ENCODE results near the gene SLC9A8. TPM values are rescaled to one million over a fixed set of nuclear protein-coding genes. Genes with fewer than 3 reads are reported as not detected.

SLC9A8 gene
- total and polyA plus RNA-seq, 2 donors (not counting 1 experiment from before 2014, with no cell fraction given): 17.8 to 29.7 TPM

GRCh38 chr20:49787371-49788357 is 25.0 kb upstream of the SLC9A8 start:
- Histone ChIP-seq H3K4me1 (ENCODE audit: control insufficient read depth in 2 of 2, insufficient read depth in 2 of 2, low read length in 2 of 2) (peaks cover 36 to 54% of the 10 kb centered on the region in 2 donors), H3K27me3 (replicated peaks in 1 of 4; ENCODE audit: control extremely low read depth in 1 of 4, control insufficient read depth in 3 of 4, insufficient read depth in 4 of 4, low read length in 3 of 4) (no peaks in the 10 kb centered on the region), H3K36me3 (replicated peaks in 1 of 2; ENCODE audit: control extremely low read depth in 1 of 2, control insufficient read depth in 1 of 2, extremely low read depth in 1 of 2, insufficient read depth in 2 of 2, low read length in 1 of 2) (no peaks in the 10 kb centered on the region), H4K20me1 (ENCODE audit: control insufficient read depth, insufficient read depth, low read length, poor library complexity, severe bottlenecking) (no peaks in the 10 kb centered on the region), H3K9me3 (ENCODE audit: control extremely low read depth in 1 of 3, control insufficient read depth in 2 of 3, insufficient read depth in 1 of 3, low read length in 2 of 3) (peaks cover 0 to 5% (median 0%) of the 10 kb centered on the region in 3 donors), H2AFZ (ENCODE audit: insufficient read depth, low read depth, low read length, poor library complexity, severe bottlenecking) (no peak overlapping the region), H3K9ac (ENCODE audit: low read length) (no peak overlapping the region), H3K4me2 (replicated peaks; ENCODE audit: low read depth, low read length, poor library complexity, severe bottlenecking) (no peak overlapping the region), H3K4me3 (ENCODE audit: control extremely low read depth in 1 of 5, extremely low read depth in 1 of 5, insufficient read depth in 1 of 5, low read depth in 2 of 5, low read length in 4 of 5) (no peak overlapping the region), H3K27ac (ENCODE audit: low read length in 2 of 2) (no peak overlapping the region), H3K79me2 (ENCODE audit: control insufficient read depth, insufficient read depth, low read length) (no peaks in the 10 kb centered on the region)
- Mint-ChIP-seq H3K4me3 (peak overlapping the region; percentile 26), H3K9me3 (ENCODE audit: insufficient read depth) (no peaks in the 10 kb centered on the region), H3K27me3 (no peaks in the 10 kb centered on the region), H3K4me1 (peaks cover 51% of the 10 kb centered on the region), H3K27ac (no peak overlapping the region)
- ChIA-PET POLR2A (no interaction called here), CTCF (interaction anchor here (0.9 kb wide), 1 partner anchor 179 kb away, joined by 3 read pairs; no protein-coding TSS in a partner anchor)
- WGBS (ENCODE audit: insufficient coverage): 85% methylated on average over 4 of the region's 9 CpGs
- intact Hi-C loops (cut with micrococcal nuclease): loop anchor here (2.0 kb wide), 1 partner anchor 13 kb away; no protein-coding TSS in a partner anchor
- DNase-seq (no peak), ATAC-seq (ENCODE audit: low read depth) (no peak)
- TF ChIP-seq EZH2 (IDR thresholded peaks at IDR 0.05; ENCODE audit: borderline replicate concordance, insufficient read depth, low read depth, low read length, poor library complexity, severe bottlenecking): no peak
- no peak for TF ChIP-seq CTCF (IDR thresholded peaks at IDR 0.05)

Data from B cell (primary cell).